IMR-90 (cell line): ENCODE data around the gene GAS6. TPM values are rescaled to one million over a fixed set of nuclear protein-coding genes. Genes with fewer than 3 reads are reported as not detected.
A peak's percentile ranks its signal among the peaks of the same experiment; 100 is the strongest.

Experiments used
- ATAC-seq: fragments of 200-7000 bp; cut with Tn5 transposase; 2 replicates; pipeline ENCODE4 v1.9.1; 2020; ENCODE audit warnings: low read depth, mild to moderate bottlenecking, moderate library complexity
- BruUV-seq: library from RNA; stranded (reverse); fragments of 400-500 nt; replicated peaks from 2 replicates; lab custom pipeline; 2021; lab: Mats Ljungman, UMichigan
- CTCF ChIA-PET: fragments of 300-600 bp; formaldehyde crosslinking; extraction: SDS; loops from one replicate; lab custom pipeline; 2021; ENCODE audit warnings: antibody characterized with exemption; lab: Yijun Ruan, JAX
- POLR2A ChIA-PET: fragments of 300-600 bp; sonication (Branson Sonifier 250); formaldehyde crosslinking; loops from one replicate; lab custom pipeline; 2022; ENCODE audit warnings: antibody characterized with exemption; ENCODE audit not compliant: unreplicated experiment; lab: Charles Lee
- DNase-seq: peaks from one replicate; pipeline ENCODE4 v3.0.0; 2013
- H2AFZ ChIP-seq: replicated peaks from 2 replicates; pipeline ENCODE3; 2013; ENCODE audit warnings: low read length, mild to moderate bottlenecking; ENCODE audit not compliant: poor library complexity
- H2AK5ac ChIP-seq: 2 replicates; pipeline ENCODE4 v1.6.1; 2013; ENCODE audit warnings: low read depth, low read length, inconsistent platforms
- H2AK9ac ChIP-seq: replicated peaks from 2 replicates; pipeline ENCODE3; 2013; ENCODE audit warnings: mild to moderate bottlenecking, low read depth, low read length, moderate library complexity; ENCODE audit not compliant: poor library complexity
- H2BK120ac ChIP-seq: 2 replicates; pipeline ENCODE4 v1.6.1; 2013; ENCODE audit warnings: low read depth, low read length, inconsistent platforms
- H2BK15ac ChIP-seq: 3 replicates; pipeline ENCODE4 v1.6.1; 2013; ENCODE audit warnings: low read depth, low read length, inconsistent platforms
- H2BK20ac ChIP-seq: 2 replicates; pipeline ENCODE4 v1.6.1; 2013; ENCODE audit warnings: low read depth, mild to moderate bottlenecking, inconsistent platforms, low read length, moderate library complexity
- H2BK5ac ChIP-seq: 2 replicates; pipeline ENCODE4 v1.6.1; 2013; ENCODE audit warnings: mild to moderate bottlenecking, low read depth, low read length, inconsistent platforms; ENCODE audit not compliant: poor library complexity, severe bottlenecking
- H3K14ac ChIP-seq: replicated peaks from 2 replicates; pipeline ENCODE4 v1.6.1; 2013; ENCODE audit warnings: low read depth, low read length, inconsistent platforms
- H3K18ac ChIP-seq: 2 replicates; pipeline ENCODE4 v1.6.1; 2013; ENCODE audit warnings: low read depth, low read length, control low read depth
- H3K23ac ChIP-seq: 2 replicates; pipeline ENCODE4 v1.6.1; 2013; ENCODE audit warnings: low read depth, low read length, inconsistent platforms
- H3K27ac ChIP-seq: 2 replicates; pipeline ENCODE4 v1.5.1; 2013; ENCODE audit warnings: mild to moderate bottlenecking, control low read depth, low read length; ENCODE audit not compliant: insufficient read depth
- H3K27me3 ChIP-seq: 2 replicates; pipeline ENCODE4 v1.6.1; 2013; ENCODE audit warnings: low read length; ENCODE audit not compliant: control insufficient read depth, insufficient read depth
- H3K36me3 ChIP-seq: 2 replicates; pipeline ENCODE4 v1.6.1; 2013; ENCODE audit warnings: low read length, mixed read lengths; ENCODE audit not compliant: control insufficient read depth, insufficient read depth
- H3K4ac ChIP-seq: 2 replicates; pipeline ENCODE4 v1.6.1; 2013; ENCODE audit warnings: low read depth, low read length, inconsistent platforms
- H3K4me1 ChIP-seq: 2 replicates; pipeline ENCODE4 v1.6.1; 2013; ENCODE audit warnings: low read length, mixed read lengths; ENCODE audit not compliant: control insufficient read depth, insufficient read depth
- H3K4me2 ChIP-seq: 2 replicates; pipeline ENCODE4 v1.6.1; 2013; ENCODE audit warnings: low read depth, mild to moderate bottlenecking, control low read depth, low read length, moderate library complexity
- H3K4me3 ChIP-seq: 2 replicates; pipeline ENCODE4 v1.5.1; 2013; ENCODE audit warnings: low read depth, mild to moderate bottlenecking, control low read depth, low read length, moderate library complexity; ENCODE audit not compliant: insufficient read depth
- H3K56ac ChIP-seq: 2 replicates; pipeline ENCODE4 v1.6.1; 2013; ENCODE audit warnings: low read length, inconsistent platforms; ENCODE audit not compliant: insufficient read depth; ENCODE audit errors: extremely low read depth
- H3K79me1 ChIP-seq, 2 experiments: 2 replicates each; pipeline ENCODE4 v1.6.1; 2013; ENCODE audit warnings: low read length in 2 of 2, inconsistent platforms in 1 of 2, low read depth in 1 of 2
- H3K9ac ChIP-seq: 2 replicates; pipeline ENCODE4 v1.6.1; 2013; ENCODE audit warnings: low read depth, low read length, control low read depth
- H3K9me1 ChIP-seq: 2 replicates; pipeline ENCODE4 v1.6.1; 2013; ENCODE audit warnings: low read length, inconsistent platforms; ENCODE audit not compliant: insufficient read depth
- H3K9me3 ChIP-seq: 2 replicates; pipeline ENCODE4 v1.6.1; 2013; ENCODE audit warnings: low read length; ENCODE audit not compliant: control insufficient read depth, insufficient read depth
- H4K20me1 ChIP-seq: 2 replicates; pipeline ENCODE4 v1.6.1; 2013; ENCODE audit warnings: low read length, inconsistent platforms; ENCODE audit not compliant: insufficient read depth
- H4K5ac ChIP-seq: 2 replicates; pipeline ENCODE4 v1.6.1; 2013; ENCODE audit warnings: mild to moderate bottlenecking, low read depth, low read length, control low read depth
- H4K8ac ChIP-seq, 2 experiments: 2 replicates each; pipeline ENCODE4 v1.6.1; 2013; ENCODE audit warnings: low read depth in 2 of 2, low read length in 2 of 2, control low read depth in 1 of 2, inconsistent platforms in 1 of 2
- H4K91ac ChIP-seq: 2 replicates; pipeline ENCODE4 v1.6.1; 2013; ENCODE audit warnings: low read depth, low read length, inconsistent platforms; ENCODE audit not compliant: insufficient read depth
- BHLHE40 ChIP-seq: fragments of 150-350 bp; IDR thresholded peaks from 2 replicates; pipeline ENCODE4 v1.6.1; 2016; ENCODE audit warnings: mild to moderate bottlenecking, low read depth, low read length
- CEBPB ChIP-seq: IDR thresholded peaks from 2 replicates; pipeline ENCODE4 v1.6.1; 2012; ENCODE audit warnings: low read depth, low read length, improper control_type of control experiment
- CHD1 ChIP-seq: IDR thresholded peaks from 2 replicates; pipeline ENCODE4 v1.6.1; 2012; ENCODE audit warnings: low read depth, low read length, improper control_type of control experiment
- CTCF ChIP-seq: conservative IDR thresholded peaks from 2 replicates; pipeline ENCODE4 v1.5.1; 2012; ENCODE audit warnings: mild to moderate bottlenecking, low read depth, low read length, improper control_type of control experiment
- MAFK ChIP-seq: IDR thresholded peaks from 2 replicates; pipeline ENCODE4 v1.6.1; 2012; ENCODE audit warnings: low read depth, low read length, improper control_type of control experiment
- MXI1 ChIP-seq: IDR thresholded peaks from 2 replicates; pipeline ENCODE4 v1.6.1; 2012; ENCODE audit warnings: low read depth, mild to moderate bottlenecking, low read length, moderate library complexity, borderline replicate concordance
- NFE2L2 ChIP-seq: fragments of 150-350 bp; IDR thresholded peaks from 2 replicates; pipeline ENCODE4 v1.6.1; 2016; ENCODE audit warnings: low read depth, mild to moderate bottlenecking, low read length
- RAD21 ChIP-seq: IDR thresholded peaks from 2 replicates; pipeline ENCODE4 v1.6.1; 2012; ENCODE audit warnings: low read length, improper control_type of control experiment
- RCOR1 ChIP-seq: IDR thresholded peaks from 2 replicates; pipeline ENCODE4 v1.6.1; 2012; ENCODE audit warnings: mild to moderate bottlenecking, low read length, improper control_type of control experiment; ENCODE audit not compliant: insufficient replicate concordance
- RFX5 ChIP-seq: IDR thresholded peaks from 2 replicates; pipeline ENCODE4 v1.8.0; 2012; ENCODE audit warnings: low read depth, mild to moderate bottlenecking, low read length, moderate library complexity
- SMC3 ChIP-seq: fragments of 150-350 bp; IDR thresholded peaks from 2 replicates; pipeline ENCODE4 v1.6.1; 2016; ENCODE audit warnings: low read depth, mild to moderate bottlenecking, antibody characterized with exemption, low read length, moderate library complexity
- USF2 ChIP-seq: fragments of 150-350 bp; IDR thresholded peaks from 2 replicates; pipeline ENCODE4 v1.6.1; 2017; ENCODE audit warnings: mild to moderate bottlenecking, antibody characterized with exemption, low read length, low read depth
- WGBS, 2 experiments: methylation state at CpG; one replicate each; pipeline versions ENCODE4 v1.1.5 to v1.1.7; 2013; ENCODE audit warnings: missing lambda C conversion rate in 2 of 2; ENCODE audit not compliant: insufficient read length in 1 of 2; ENCODE audit errors: extremely low coverage in 2 of 2; 5-methylcytosine and 5-hydroxymethylcytosine counted together
- dilution Hi-C: fragments of 300-500 bp; cut with HindIII; formaldehyde crosslinking; loops from one replicate; pipeline ENCODE4 v1.14.3; 2018; ENCODE audit warnings: low sequenced_read_pairs; ENCODE audit not compliant: unreplicated experiment
- in situ Hi-C: fragments of 300-500 bp; cut with MboI; formaldehyde crosslinking; loops from 3 replicates; pipeline ENCODE4 v1.14.3; 2019; ENCODE audit warnings: low sequenced_read_pairs, inconsistent platforms, mixed read lengths
- intact Hi-C: fragments of 100-400 bp; cut with micrococcal nuclease; formaldehyde crosslinking; loops from 2 replicates; pipeline ENCODE4 v1.10.0; 2022
- polyA plus RNA-seq, 3 experiments: library from polyadenylated mRNA; depleted of rRNA; stranded (reverse); fragments of >200 nt; gene quantifications; 2 replicates each; pipeline ENCODE4 v1.2.3, GENCODE V29; 2012; ENCODE audit warnings: low replicate concordance in 1 of 3
- total RNA-seq: library from RNA; depleted of rRNA; stranded (reverse); fragments of >200 nt; gene quantifications from 2 replicates; pipeline ENCODE4 v1.2.3, GENCODE V29; 2012

GAS6 gene
- total and polyA plus RNA-seq, 2 of the 4 experiments (the other 2 are of a cell fraction) = 220 to 823 TPM

DNA sequence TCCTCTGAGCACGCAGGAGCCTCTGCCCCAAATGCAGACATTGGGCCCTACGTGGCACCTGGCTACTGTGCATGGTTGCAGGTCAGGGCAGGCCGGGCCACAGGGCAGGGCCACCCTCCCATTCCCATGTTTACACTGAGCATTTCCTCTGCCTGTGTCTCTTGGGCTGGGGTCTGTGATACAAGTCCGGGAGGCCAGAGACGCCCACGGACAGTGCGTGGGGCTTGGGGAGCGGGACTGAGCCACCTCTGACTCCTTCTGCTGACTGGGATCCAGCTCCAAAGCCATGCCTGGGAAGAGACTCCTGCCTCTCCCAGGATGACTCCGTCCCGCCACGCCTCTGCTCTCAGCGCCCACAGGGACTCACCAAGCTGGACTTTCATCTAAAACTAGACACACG lies 18.8 kb downstream of the GAS6 start:
- H3K36me3 ChIP-seq = peaks cover 63% of the 10 kb centered on the region
- H4K5ac ChIP-seq = no peak overlapping the region
- no peaks in the 10 kb centered on the region for H3K9me3 ChIP-seq
- no peak for DNase-seq
- peak overlapping the region; percentile 22; the same call in 1 of the 2 replicates for H3K27ac ChIP-seq
- no peak overlapping the region for H4K91ac ChIP-seq
- no peak overlapping the region for H2BK15ac ChIP-seq
- CTCF ChIA-PET = no interaction called here
- in situ Hi-C loops (no loop called here), intact Hi-C loops (no loop called here), dilution Hi-C loops (no loop called here)
- H2BK120ac ChIP-seq = no peak overlapping the region
- H3K9ac ChIP-seq = no peak overlapping the region
- H3K4me1 ChIP-seq = peaks cover 30% of the 10 kb centered on the region
- 84% methylated on average over 5 of the region's 13 CpGs; no CpG with 5 or more reads in 1 of the 2 experiments for WGBS, 2 experiments
- no peak overlapping the region for H2BK20ac ChIP-seq
- no TSS peak for BruUV-seq
- no peak overlapping the region for H3K4me2 ChIP-seq
- H4K20me1 ChIP-seq = peaks cover 90% of the 10 kb centered on the region
- no peak overlapping the region for H3K4ac ChIP-seq
- no peak overlapping the region for H2AK9ac ChIP-seq
- no peak overlapping the region for H3K56ac ChIP-seq
- ATAC-seq = no peak
- no peaks in the 10 kb centered on the region for H3K27me3 ChIP-seq
- H2BK5ac ChIP-seq = peak overlapping the region; percentile 14
- TF ChIP-seq RAD21 (no peak), MXI1 (no peak), CEBPB (no peak), RCOR1 (no peak), SMC3 (no peak), RFX5 (no peak), MAFK (no peak), NFE2L2 (no peak), CHD1 (no peak), CTCF (no peak), USF2 (no peak), BHLHE40 (no peak)
- no peak overlapping the region for H3K18ac ChIP-seq
- peaks cover 46 to 96% of the 10 kb centered on the region in 2 experiments for H3K79me1 ChIP-seq
- H3K14ac ChIP-seq = no peak overlapping the region
- POLR2A ChIA-PET = no interaction called here
- no peak overlapping the region for H3K23ac ChIP-seq
- no peak overlapping the region for H2AFZ ChIP-seq
- peaks cover 40% of the 10 kb centered on the region for H3K9me1 ChIP-seq
- H2AK5ac ChIP-seq = no peak overlapping the region
- H3K4me3 ChIP-seq = no peak overlapping the region
- H4K8ac ChIP-seq = no peak overlapping the region
